Neural progenitor cell (in vitro differentiated cells): ENCODE measurements around the gene GPHN. TPM values are rescaled to one million over a fixed set of nuclear protein-coding genes. Genes with fewer than 3 reads are reported as not detected.

Source experiments
- DNase-seq: peaks from one replicate; pipeline ENCODE4 v3.0.0-alpha.2; 2016; ENCODE audit warnings: low spot score
- H2AFZ ChIP-seq: fragments of 200-600 bp; sonication (generic); replicated peaks from 2 replicates; pipeline ENCODE4 v1.6.1; 2016; ENCODE audit warnings: antibody characterized with exemption
- H3F3A ChIP-seq: fragments of 200-600 bp; sonication (generic); 2 replicates; pipeline ENCODE4 v1.6.1; 2016; ENCODE audit warnings: antibody characterized with exemption, low read depth
- H3K27ac ChIP-seq: fragments of 200-600 bp; sonication (generic); 2 replicates; pipeline ENCODE4 v1.5.1; 2016; ENCODE audit warnings: mild to moderate bottlenecking
- H3K27me3 ChIP-seq: fragments of 200-600 bp; sonication (generic); 2 replicates; pipeline ENCODE4 v1.6.1; 2016; ENCODE audit warnings: mild to moderate bottlenecking, moderate library complexity
- H3K36me3 ChIP-seq: fragments of 200-600 bp; sonication (generic); 2 replicates; pipeline ENCODE4 v1.5.1; 2016
- H3K4me1 ChIP-seq: fragments of 200-600 bp; sonication (generic); 2 replicates; pipeline ENCODE4 v1.6.1; 2016; ENCODE audit warnings: mixed run types
- H3K4me2 ChIP-seq: fragments of 200-600 bp; sonication (generic); 2 replicates; pipeline ENCODE4 v1.6.1; 2016
- H3K4me3 ChIP-seq: fragments of 200-600 bp; sonication (generic); 2 replicates; pipeline ENCODE4 v1.5.1; 2016
- H3K79me2 ChIP-seq: fragments of 200-600 bp; sonication (generic); 2 replicates; pipeline ENCODE4 v1.6.1; 2016; ENCODE audit warnings: low read depth
- H3K9ac ChIP-seq: fragments of 200-600 bp; sonication (generic); 2 replicates; pipeline ENCODE4 v1.6.1; 2016
- H3K9me3 ChIP-seq: fragments of 200-600 bp; sonication (generic); 2 replicates; pipeline ENCODE4 v1.5.1; 2016; ENCODE audit warnings: low read depth
- H4K20me1 ChIP-seq: fragments of 200-600 bp; sonication (generic); 2 replicates; pipeline ENCODE4 v1.6.1; 2016; ENCODE audit warnings: low read depth
- H3K27ac Mint-ChIP-seq: 3 replicates; pipeline ENCODE4 v1.8.0; 2021; ENCODE audit warnings: mixed read lengths
- H3K27me3 Mint-ChIP-seq: 2 replicates; pipeline ENCODE4 v1.8.0; 2022; ENCODE audit warnings: low read depth, mild to moderate bottlenecking, inconsistent platforms, moderate library complexity, mixed read lengths; ENCODE audit not compliant: insufficient read depth
- H3K36me3 Mint-ChIP-seq: 3 replicates; pipeline ENCODE4 v1.8.0; 2021; ENCODE audit warnings: mixed read lengths
- H3K4me1 Mint-ChIP-seq: 3 replicates; pipeline ENCODE4 v1.8.0; 2021; ENCODE audit warnings: mixed read lengths
- H3K4me3 Mint-ChIP-seq: 3 replicates; pipeline ENCODE4 v1.8.0; 2021; ENCODE audit warnings: mild to moderate bottlenecking, moderate library complexity, mixed read lengths
- H3K9me3 Mint-ChIP-seq: 3 replicates; pipeline ENCODE4 v1.8.0; 2020; ENCODE audit warnings: mixed read lengths
- EZH2 ChIP-seq: fragments of 200-600 bp; sonication (generic); IDR thresholded peaks from 2 replicates; pipeline ENCODE4 v1.6.1; 2017; ENCODE audit warnings: antibody characterized with exemption, mild to moderate bottlenecking, moderate library complexity
- EZH2phosphoT487 ChIP-seq: fragments of 200-600 bp; sonication (generic); IDR thresholded peaks from 2 replicates; pipeline ENCODE4 v1.6.1; 2017; ENCODE audit warnings: antibody characterized with exemption
- total RNA-seq: library from RNA; depleted of rRNA; stranded (reverse); fragments of >200 nt; gene quantifications from 2 replicates; pipeline ENCODE4 v1.2.3, GENCODE V29; 2015; ENCODE audit warnings: low replicate concordance
- TF ChIP-seq, protein P1 (sequence below): fragments of 200-600 bp; sonication (generic); IDR thresholded peaks from 2 replicates; pipeline ENCODE4 v1.5.1; 2017; ENCODE audit warnings: antibody characterized with exemption, mild to moderate bottlenecking

Gene GPHN
- total RNA-seq, 1 donor from 2014 or later = 42.9 TPM

DNA sequence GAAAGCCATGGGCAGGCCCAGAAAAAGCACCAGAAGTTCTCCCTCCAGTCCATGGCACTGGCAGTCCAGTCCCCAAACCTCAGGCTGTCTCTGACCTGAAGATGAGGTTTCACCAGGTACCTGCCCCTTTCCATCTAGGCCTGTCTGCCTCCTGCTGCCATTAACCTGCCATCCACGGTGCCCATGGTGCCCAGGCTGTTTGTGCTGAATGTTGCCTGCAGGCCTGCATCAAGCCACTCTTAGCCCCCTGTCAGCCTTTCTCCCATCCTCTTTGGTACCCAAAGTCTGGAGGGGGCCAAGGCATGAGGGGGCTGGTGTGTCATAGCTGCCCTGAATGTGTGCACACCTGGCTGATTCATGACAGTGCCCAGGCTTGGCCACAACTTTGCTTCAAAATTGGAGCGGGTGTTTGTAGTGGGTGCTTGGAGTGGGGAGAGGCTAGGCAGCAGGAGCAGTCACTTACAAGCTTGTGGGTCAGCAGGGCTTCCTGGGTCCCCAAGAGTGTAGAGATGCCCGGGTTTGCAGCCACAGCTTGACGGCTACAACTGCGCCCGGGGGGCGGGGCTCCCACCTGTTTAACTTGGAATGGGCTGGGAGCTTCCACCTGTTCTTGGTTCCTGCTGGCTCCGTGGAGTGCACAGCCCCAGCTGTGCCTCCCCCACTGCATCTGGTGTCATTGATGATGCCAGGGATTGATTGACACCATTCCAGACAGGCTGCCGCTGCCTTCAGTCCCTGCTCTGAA lies 88.5 kb downstream of the GPHN start:
- Histone ChIP-seq H3K9ac (no peak overlapping the region), H3K4me1 (no peaks in the 10 kb centered on the region), H3K27me3 (no peaks in the 10 kb centered on the region), H3K27ac (no peak overlapping the region), H3K4me2 (no peak overlapping the region), H3K4me3 (no peak overlapping the region), H4K20me1 (no peaks in the 10 kb centered on the region), H3K79me2 (no peaks in the 10 kb centered on the region), H3K36me3 (no peaks in the 10 kb centered on the region), H3K9me3 (no peaks in the 10 kb centered on the region), H3F3A (no peaks in the 10 kb centered on the region), H2AFZ (no peak overlapping the region)
- Mint-ChIP-seq H3K27ac (no peak overlapping the region), H3K36me3 (no peaks in the 10 kb centered on the region), H3K27me3 (no peaks in the 10 kb centered on the region), H3K4me1 (no peaks in the 10 kb centered on the region), H3K4me3 (no peak overlapping the region), H3K9me3 (peaks cover 38% of the 10 kb centered on the region)
- TF ChIP-seq EZH2 = no peak
- no peak for DNase-seq

DNA sequence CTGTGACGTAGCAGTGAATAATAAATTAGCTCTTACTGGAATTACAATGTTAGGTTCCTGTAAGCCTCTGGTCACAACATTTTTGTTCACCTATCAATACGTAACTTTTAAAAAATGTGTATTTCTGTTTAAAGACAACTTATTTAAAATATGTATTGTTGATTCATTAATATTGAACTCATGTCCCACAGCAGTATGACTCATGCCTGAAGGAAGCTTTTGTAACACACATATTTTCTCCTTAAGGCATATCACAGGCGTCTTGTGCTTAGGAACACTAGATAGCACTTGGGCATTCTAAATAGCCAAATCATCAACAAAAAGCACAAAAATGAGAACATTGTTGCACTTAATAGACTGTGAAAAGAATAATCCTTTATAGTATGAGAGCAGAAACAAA lies 92.5 kb downstream of the GPHN start:
- Histone ChIP-seq H3K36me3 (no peaks in the 10 kb centered on the region), H3K27me3 (no peaks in the 10 kb centered on the region), H3K4me1 (no peaks in the 10 kb centered on the region), H3K27ac (no peak overlapping the region), H2AFZ (no peak overlapping the region), H3K4me2 (no peak overlapping the region), H3K9ac (no peak overlapping the region), H3K9me3 (no peaks in the 10 kb centered on the region), H3F3A (no peaks in the 10 kb centered on the region), H3K79me2 (peaks cover 6% of the 10 kb centered on the region), H4K20me1 (no peaks in the 10 kb centered on the region), H3K4me3 (no peak overlapping the region)
- no peak overlapping the region for H3K4me3 Mint-ChIP-seq
- H3K4me1 Mint-ChIP-seq = no peaks in the 10 kb centered on the region
- TF ChIP-seq, protein P1, sequence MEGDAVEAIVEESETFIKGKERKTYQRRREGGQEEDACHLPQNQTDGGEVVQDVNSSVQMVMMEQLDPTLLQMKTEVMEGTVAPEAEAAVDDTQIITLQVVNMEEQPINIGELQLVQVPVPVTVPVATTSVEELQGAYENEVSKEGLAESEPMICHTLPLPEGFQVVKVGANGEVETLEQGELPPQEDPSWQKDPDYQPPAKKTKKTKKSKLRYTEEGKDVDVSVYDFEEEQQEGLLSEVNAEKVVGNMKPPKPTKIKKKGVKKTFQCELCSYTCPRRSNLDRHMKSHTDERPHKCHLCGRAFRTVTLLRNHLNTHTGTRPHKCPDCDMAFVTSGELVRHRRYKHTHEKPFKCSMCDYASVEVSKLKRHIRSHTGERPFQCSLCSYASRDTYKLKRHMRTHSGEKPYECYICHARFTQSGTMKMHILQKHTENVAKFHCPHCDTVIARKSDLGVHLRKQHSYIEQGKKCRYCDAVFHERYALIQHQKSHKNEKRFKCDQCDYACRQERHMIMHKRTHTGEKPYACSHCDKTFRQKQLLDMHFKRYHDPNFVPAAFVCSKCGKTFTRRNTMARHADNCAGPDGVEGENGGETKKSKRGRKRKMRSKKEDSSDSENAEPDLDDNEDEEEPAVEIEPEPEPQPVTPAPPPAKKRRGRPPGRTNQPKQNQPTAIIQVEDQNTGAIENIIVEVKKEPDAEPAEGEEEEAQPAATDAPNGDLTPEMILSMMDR = no peak
- TF ChIP-seq EZH2 = no peak
- TF ChIP-seq EZH2phosphoT487 = no peak
- no peak for DNase-seq
- peaks cover 5% of the 10 kb centered on the region for H3K36me3 Mint-ChIP-seq
- no peaks in the 10 kb centered on the region for H3K27me3 Mint-ChIP-seq
- no peak overlapping the region for H3K27ac Mint-ChIP-seq
- peaks cover 15% of the 10 kb centered on the region for H3K9me3 Mint-ChIP-seq

DNA sequence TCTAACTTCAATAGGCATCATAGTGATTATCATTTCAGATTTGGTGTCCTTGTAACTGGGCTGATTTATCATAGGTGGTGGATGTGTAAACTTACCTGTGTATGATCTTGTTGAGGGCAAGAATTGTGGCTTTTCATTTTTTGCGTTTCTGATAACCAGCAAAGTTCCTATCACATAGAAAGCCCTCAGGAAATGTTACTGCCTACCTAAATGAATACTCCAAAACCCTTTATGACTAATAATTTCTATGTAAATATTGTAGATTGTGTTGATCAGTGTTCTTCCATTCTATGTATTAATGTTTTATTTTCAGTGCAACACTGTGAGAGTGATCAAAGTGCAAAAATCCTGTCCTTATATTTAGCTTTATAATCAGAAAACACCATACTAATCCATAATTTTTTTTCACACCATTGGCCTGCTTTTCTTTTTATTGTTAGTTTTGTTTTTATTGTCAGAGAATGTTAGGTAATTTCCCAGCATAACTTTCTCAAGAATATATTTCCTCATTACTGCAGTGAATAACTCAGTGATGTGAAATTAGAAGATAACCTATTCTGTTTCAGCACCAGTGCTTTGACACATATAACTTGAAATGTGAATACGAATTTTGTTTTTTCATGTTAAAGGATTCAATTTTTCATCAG lies 94.1 kb downstream of the GPHN start:
- peaks cover 5% of the 10 kb centered on the region for H3K36me3 Mint-ChIP-seq

More for the DNA sequence above, 94.1 kb downstream of the GPHN start:
- no peaks in the 10 kb centered on the region for H3K36me3 ChIP-seq
- no peaks in the 10 kb centered on the region for H3K27me3 ChIP-seq
- H3K79me2 ChIP-seq = peaks cover 7% of the 10 kb centered on the region
- no peak overlapping the region for H3K4me2 ChIP-seq
- H2AFZ ChIP-seq = no peak overlapping the region
- H3K9ac ChIP-seq = no peak overlapping the region
- no peak overlapping the region for H3K27ac Mint-ChIP-seq
- TF ChIP-seq EZH2 = no peak
- no peak for TF ChIP-seq EZH2phosphoT487
- TF ChIP-seq, protein P1 = no peak
- H3K4me1 Mint-ChIP-seq = no peaks in the 10 kb centered on the region
- no peak overlapping the region for H3K4me3 Mint-ChIP-seq
- H3K9me3 Mint-ChIP-seq = peaks cover 17% of the 10 kb centered on the region
- H3F3A ChIP-seq = no peaks in the 10 kb centered on the region
- H3K27ac ChIP-seq = no peak overlapping the region
- no peaks in the 10 kb centered on the region for H3K4me1 ChIP-seq
- no peak overlapping the region for H3K4me3 ChIP-seq
- no peaks in the 10 kb centered on the region for H3K27me3 Mint-ChIP-seq
- H4K20me1 ChIP-seq = no peaks in the 10 kb centered on the region
- no peak for DNase-seq
- H3K9me3 ChIP-seq = no peaks in the 10 kb centered on the region
